ENCODE measurements around the gene SLC16A1.

GRCh38 chr1:112938210-112938609 is 17.8 kb downstream of the SLC16A1 start:
- TF ChIP-seq MAX (IDR thresholded peaks at IDR 0.05) (no peak), YY1 (IDR thresholded peaks at IDR 0.05; ENCODE audit: low read depth) (no peak), REST (IDR thresholded peaks at IDR 0.05; ENCODE audit: low read depth) (no peak), EP300 (IDR thresholded peaks at IDR 0.05; ENCODE audit: borderline replicate concordance) (no peak), CEBPB (IDR thresholded peaks at IDR 0.05) (no peak), TAF1 (IDR thresholded peaks at IDR 0.05; ENCODE audit: low read depth) (no peak), RAD21 (IDR thresholded peaks at IDR 0.05; ENCODE audit: low read depth) (no peak), ZBTB7A (IDR thresholded peaks at IDR 0.05; ENCODE audit: low read depth) (no peak), TEAD4 (IDR thresholded peaks at IDR 0.05) (no peak), EGR1 (IDR thresholded peaks at IDR 0.05) (no peak), NFIC (IDR thresholded peaks at IDR 0.05) (no peak), TCF12 (IDR thresholded peaks at IDR 0.05; ENCODE audit: low read depth) (no peak)

Measured in Ishikawa (cell line).